Large intestine (tissue), 3 donors: ENCODE data around the gene RNF41. TPM values are rescaled to one million over a fixed set of nuclear protein-coding genes. Genes with fewer than 3 reads are reported as not detected.
"Not testable (repeated sequence)": the region's sequence is repeated elsewhere in the genome, so short reads cannot be mapped to it uniquely, and the experiment has no call there.

Experiments used
- DNase-seq, 2 donors: peaks; one replicate each; pipeline versions ENCODE4 v3.0.0 to v3.0.0-alpha.2; 2013
- H3K27ac ChIP-seq: one replicate; pipeline ENCODE4 v1.5.1; 2013; ENCODE audit warnings: low read length
- H3K27me3 ChIP-seq: 2 replicates; pipeline ENCODE4 v1.6.1; 2013; ENCODE audit warnings: low read length; ENCODE audit not compliant: control insufficient read depth, insufficient read depth
- H3K36me3 ChIP-seq: 2 replicates; pipeline ENCODE4 v1.6.1; 2013; ENCODE audit warnings: low read length; ENCODE audit not compliant: control insufficient read depth, insufficient read depth
- H3K4me1 ChIP-seq: one replicate; pipeline ENCODE4 v1.6.1; 2013; ENCODE audit warnings: low read length; ENCODE audit not compliant: control insufficient read depth, insufficient read depth
- H3K4me3 ChIP-seq: one replicate; pipeline ENCODE4 v1.5.1; 2013; ENCODE audit warnings: low read length
- H3K9me3 ChIP-seq: one replicate; pipeline ENCODE4 v1.6.1; 2013; ENCODE audit warnings: mild to moderate bottlenecking, low read depth, low read length, moderate library complexity; ENCODE audit not compliant: control insufficient read depth
- WGBS: methylation state at CpG from one replicate; pipeline ENCODE4 v1.1.5; 2013; ENCODE audit warnings: low lambda C conversion rate; ENCODE audit not compliant: insufficient coverage; 5-methylcytosine and 5-hydroxymethylcytosine counted together
- polyA plus RNA-seq: library from polyadenylated mRNA; unstranded; fragments of 120-200 nt; gene quantifications from one replicate; pipeline ENCODE4 v1.2.1, GENCODE V29; 2013

The RNF41 gene
- polyA plus RNA-seq, 1 donor = 32.2 TPM

- not testable (repeated sequence) for H3K9me3 ChIP-seq, DNase-seq, H3K27me3 ChIP-seq, H3K4me3 ChIP-seq, H3K36me3 ChIP-seq, H3K27ac ChIP-seq, H3K4me1 ChIP-seq
- no CpG with 5 or more reads among the region's 11 CpGs for WGBS
Observed at GRCh38 chr12:56196818-56197550, 24.7 kb downstream of the RNF41 start.

GRCh38 chr12:56193025-56193578 lies 28.6 kb downstream of the RNF41 start:
- Histone ChIP-seq H3K4me1 (peaks cover 4% of the 10 kb centered on the region), H3K27ac (no peak overlapping the region), H3K9me3 (no peaks in the 10 kb centered on the region), H3K27me3 (no peaks in the 10 kb centered on the region), H3K36me3 (no peaks in the 10 kb centered on the region), H3K4me3 (no peak overlapping the region)
- 67% methylated on average over 1 of the region's 1 CpG for WGBS
- DNase-seq = peak; percentile 64 to 70

- Histone ChIP-seq H3K4me3 (no peak overlapping the region), H3K4me1 (peaks cover 4% of the 10 kb centered on the region), H3K27me3 (no peaks in the 10 kb centered on the region), H3K9me3 (no peaks in the 10 kb centered on the region), H3K27ac (no peak overlapping the region), H3K36me3 (no peaks in the 10 kb centered on the region)
- DNase-seq = no peak
Observed at GRCh38 chr12:56192582-56192981, 29.1 kb downstream of the RNF41 start.

- DNase-seq = peak in 1 of 2 donors; percentile 29
- WGBS = no CpG with 5 or more reads among the region's 9 CpGs
Observed at GRCh38 chr12:56190695-56191155, 31.0 kb downstream of the RNF41 start.

GRCh38 chr12:56189918-56190694 lies 31.6 kb downstream of the RNF41 start:
- Histone ChIP-seq H3K27me3 (no peaks in the 10 kb centered on the region), H3K4me3 (peak overlapping the region; percentile 82), H3K9me3 (no peaks in the 10 kb centered on the region), H3K36me3 (peaks cover 10% of the 10 kb centered on the region), H3K4me1 (peaks cover 9% of the 10 kb centered on the region), H3K27ac (peak overlapping the region; percentile 97)
- 0% methylated on average over 2 of the region's 42 CpGs for WGBS
- peak; percentile 90 to 92 for DNase-seq

More at GRCh38 chr12:56190695-56191155, 31.0 kb downstream of the RNF41 start:
- Histone ChIP-seq H3K36me3 (peaks cover 4% of the 10 kb centered on the region), H3K9me3 (no peaks in the 10 kb centered on the region), H3K4me1 (peaks cover 9% of the 10 kb centered on the region), H3K27me3 (no peaks in the 10 kb centered on the region), H3K27ac (peak overlapping the region; percentile 97), H3K4me3 (peak overlapping the region; percentile 82)

- peaks cover 9% of the 10 kb centered on the region for H3K4me1 ChIP-seq
- WGBS = no CpG with 5 or more reads among the region's 93 CpGs
- peak; percentile 87 to 90 for DNase-seq
- no peaks in the 10 kb centered on the region for H3K9me3 ChIP-seq
- H3K27me3 ChIP-seq = no peaks in the 10 kb centered on the region
- peaks cover 18% of the 10 kb centered on the region for H3K36me3 ChIP-seq
- peak within 1 kb of the TSS; percentile 97 for H3K27ac ChIP-seq
- peak within 1 kb of the TSS; percentile 96 for H3K4me3 ChIP-seq
Observed at GRCh38 chr12:56189099-56189917, 32.4 kb downstream of the RNF41 start, which contains the start of gene SMARCC2. Gene SMARCC2, minus strand, starts transcription at chr12:56189483. Its CDS starts 22 bp downstream, at chr12:56189461.

- Histone ChIP-seq H3K27ac (peak overlapping the region; percentile 72), H3K4me1 (peaks cover 9% of the 10 kb centered on the region), H3K27me3 (no peaks in the 10 kb centered on the region), H3K9me3 (no peaks in the 10 kb centered on the region), H3K36me3 (peaks cover 23% of the 10 kb centered on the region), H3K4me3 (peak overlapping the region; percentile 96)
- peak in 1 of 2 donors; percentile 48 for DNase-seq
- WGBS = no CpG with 5 or more reads among the region's 17 CpGs
Observed at GRCh38 chr12:56188778-56189098, 33.0 kb downstream of the RNF41 start.

- no peak for DNase-seq
- Histone ChIP-seq H3K9me3 (no peaks in the 10 kb centered on the region), H3K27me3 (no peaks in the 10 kb centered on the region), H3K27ac (peak overlapping the region; percentile 72), H3K4me3 (peak overlapping the region; percentile 96), H3K36me3 (peaks cover 26% of the 10 kb centered on the region), H3K4me1 (peaks cover 9% of the 10 kb centered on the region)
- no CpG with 5 or more reads among the region's 10 CpGs for WGBS
Observed at GRCh38 chr12:56188131-56188777, 33.5 kb downstream of the RNF41 start.

- Histone ChIP-seq H3K4me3 (no peak overlapping the region), H3K4me1 (peaks cover 9% of the 10 kb centered on the region), H3K9me3 (no peaks in the 10 kb centered on the region), H3K27me3 (no peaks in the 10 kb centered on the region), H3K36me3 (peaks cover 33% of the 10 kb centered on the region), H3K27ac (no peak overlapping the region)
- WGBS = no CpG with 5 or more reads among the region's 2 CpGs
- no peak for DNase-seq
Observed at GRCh38 chr12:56186957-56187356, 34.8 kb downstream of the RNF41 start.
